HepG2 (cell line): ENCODE measurements around the gene PTPN18. TPM values are rescaled to one million over a fixed set of nuclear protein-coding genes. Genes with fewer than 3 reads are reported as not detected.

Experiments
- FOXC1 ChIP-seq: sonication (generic); formaldehyde crosslinking; IDR thresholded peaks from 2 replicates; pipeline ENCODE4 v1.8.0; 2022; ENCODE audit warnings: mild to moderate bottlenecking, missing genetic modification reagents, borderline replicate concordance
- JUNB ChIP-seq: sonication (generic); formaldehyde crosslinking; IDR thresholded peaks from 2 replicates; pipeline ENCODE4 v1.8.0; 2022; ENCODE audit warnings: missing genetic modification reagents, mild to moderate bottlenecking, borderline replicate concordance
- KLF12 ChIP-seq: sonication (generic); formaldehyde crosslinking; IDR thresholded peaks from 2 replicates; pipeline ENCODE4 v1.4.0; 2020; ENCODE audit warnings: missing genetic modification reagents, borderline replicate concordance
- KLF16 ChIP-seq, 2 experiments: sonication (generic) in 1 of 2; formaldehyde crosslinking in 1 of 2; IDR thresholded peaks; 2 replicates each; pipeline versions ENCODE4 v1.6.1 to v1.8.0; 2016 to 2023; ENCODE audit warnings: missing genetic modification reagents in 2 of 2, missing compliant biosample characterization in 1 of 2
- MED1 ChIP-seq: sonication (generic); formaldehyde crosslinking; IDR thresholded peaks from 2 replicates; pipeline ENCODE4 v1.4.0; 2020; ENCODE audit warnings: missing genetic modification reagents
- SIN3A ChIP-seq: IDR thresholded peaks from 2 replicates; pipeline ENCODE4 v1.6.1; 2011; ENCODE audit warnings: low read depth, mild to moderate bottlenecking, control low read depth, low read length, borderline replicate concordance
- SMAD1 ChIP-seq: sonication (generic); formaldehyde crosslinking; IDR thresholded peaks from 2 replicates; pipeline ENCODE4 v1.4.0; 2020; ENCODE audit warnings: missing genetic modification reagents, low read depth, mild to moderate bottlenecking, borderline replicate concordance
- SMC3 ChIP-seq: IDR thresholded peaks from 2 replicates; pipeline ENCODE4 v1.6.1; 2011; ENCODE audit warnings: low read length, improper control_type of control experiment
- TCF12 ChIP-seq, 2 experiments: fragments of 450-650 bp in 1 of 2; sonication (generic) in 1 of 2; formaldehyde crosslinking in 1 of 2; IDR thresholded peaks; 2 replicates each; pipeline versions ENCODE4 v1.6.1 to v1.8.0; 2017 to 2022; ENCODE audit warnings: antibody characterized with exemption in 1 of 2, mild to moderate bottlenecking in 1 of 2, missing genetic modification reagents in 1 of 2, moderate library complexity in 1 of 2
- YY1 ChIP-seq: IDR thresholded peaks from 2 replicates; pipeline ENCODE4 v1.6.1; 2011; ENCODE audit warnings: low read length, low read depth, moderate library complexity, mild to moderate bottlenecking; ENCODE audit not compliant: insufficient read depth, insufficient replicate concordance
- ZFY ChIP-seq: sonication (generic); formaldehyde crosslinking; IDR thresholded peaks from 2 replicates; pipeline ENCODE4 v1.4.0; 2020; ENCODE audit warnings: missing genetic modification reagents
- ZKSCAN8 ChIP-seq: IDR thresholded peaks from 2 replicates; pipeline ENCODE4 v1.6.1; 2016; ENCODE audit warnings: borderline replicate concordance, missing genetic modification reagents, missing compliant biosample characterization
- ZMYM3 ChIP-seq: sonication (generic); formaldehyde crosslinking; IDR thresholded peaks from 2 replicates; pipeline ENCODE4 v1.5.1; 2020; ENCODE audit warnings: mild to moderate bottlenecking, missing genetic modification reagents
- ZNF136 ChIP-seq: sonication (generic); formaldehyde crosslinking; IDR thresholded peaks from 2 replicates; pipeline ENCODE4 v1.8.1; 2022; ENCODE audit warnings: low read depth, mild to moderate bottlenecking, moderate library complexity, missing genetic modification reagents
- ZNF777 ChIP-seq: sonication (generic); formaldehyde crosslinking; IDR thresholded peaks from 2 replicates; pipeline ENCODE4 v1.4.0; 2020; ENCODE audit warnings: missing genetic modification reagents
- ZNF782 ChIP-seq: sonication (generic); formaldehyde crosslinking; IDR thresholded peaks from 2 replicates; pipeline ENCODE4 v1.4.0; 2020; ENCODE audit warnings: missing genetic modification reagents, mild to moderate bottlenecking, borderline replicate concordance
- polyA plus RNA-seq, 8 experiments: library from polyadenylated mRNA; depleted of rRNA in 3 of 8; stranded (reverse) in 7 of 8; unstranded in 1 of 8; fragments of >200 nt; fragmentation: Illumina TruSeq in 4 of 8; extraction: Trizol in 4 of 8; gene quantifications; 2 replicates each; pipeline versions ENCODE4 v1.2.1 to v1.2.3, GENCODE V29; 2011 to 2016; ENCODE audit warnings: low read depth in 4 of 8, missing spikeins in 1 of 8, mixed read lengths in 1 of 8; ENCODE audit not compliant: insufficient read depth in 1 of 8
- total RNA-seq, 5 experiments: library from RNA; depleted of rRNA; stranded (reverse); fragments of >200 nt; fragmentation: Illumina TruSeq; extraction: Trizol; gene quantifications; 2 replicates each; pipeline ENCODE4 v1.2.3, GENCODE V29; 2016; ENCODE audit warnings: low read depth in 1 of 5
- TF ChIP-seq, protein P1 (sequence below): sonication (generic); formaldehyde crosslinking; IDR thresholded peaks from 2 replicates; pipeline ENCODE4 v1.4.0; 2020; ENCODE audit warnings: low read depth, mild to moderate bottlenecking, missing genetic modification reagents
- TF ChIP-seq, protein P2 (sequence below): sonication (generic); formaldehyde crosslinking; IDR thresholded peaks from 2 replicates; pipeline ENCODE4 v1.4.0; 2020; ENCODE audit warnings: missing genetic modification reagents
- TF ChIP-seq, protein P3 (sequence below): IDR thresholded peaks from 2 replicates; pipeline ENCODE4 v1.6.1; 2016; ENCODE audit warnings: control low read depth
- TF ChIP-seq, protein P4 (sequence below): sonication (generic); formaldehyde crosslinking; IDR thresholded peaks from 2 replicates; pipeline ENCODE4 v1.8.1; 2023; ENCODE audit warnings: mild to moderate bottlenecking, missing genetic modification reagents
- TF ChIP-seq, protein P5 (sequence below): sonication (generic); formaldehyde crosslinking; IDR thresholded peaks from 2 replicates; pipeline ENCODE4 v1.4.0; 2020; ENCODE audit warnings: mild to moderate bottlenecking, missing genetic modification reagents

The PTPN18 gene
- total and polyA plus RNA-seq, 2 of the 13 experiments (the other 11 are each of a cell fraction or from before 2014, with no cell fraction given) = 14.8 to 39.6 TPM

DNA sequence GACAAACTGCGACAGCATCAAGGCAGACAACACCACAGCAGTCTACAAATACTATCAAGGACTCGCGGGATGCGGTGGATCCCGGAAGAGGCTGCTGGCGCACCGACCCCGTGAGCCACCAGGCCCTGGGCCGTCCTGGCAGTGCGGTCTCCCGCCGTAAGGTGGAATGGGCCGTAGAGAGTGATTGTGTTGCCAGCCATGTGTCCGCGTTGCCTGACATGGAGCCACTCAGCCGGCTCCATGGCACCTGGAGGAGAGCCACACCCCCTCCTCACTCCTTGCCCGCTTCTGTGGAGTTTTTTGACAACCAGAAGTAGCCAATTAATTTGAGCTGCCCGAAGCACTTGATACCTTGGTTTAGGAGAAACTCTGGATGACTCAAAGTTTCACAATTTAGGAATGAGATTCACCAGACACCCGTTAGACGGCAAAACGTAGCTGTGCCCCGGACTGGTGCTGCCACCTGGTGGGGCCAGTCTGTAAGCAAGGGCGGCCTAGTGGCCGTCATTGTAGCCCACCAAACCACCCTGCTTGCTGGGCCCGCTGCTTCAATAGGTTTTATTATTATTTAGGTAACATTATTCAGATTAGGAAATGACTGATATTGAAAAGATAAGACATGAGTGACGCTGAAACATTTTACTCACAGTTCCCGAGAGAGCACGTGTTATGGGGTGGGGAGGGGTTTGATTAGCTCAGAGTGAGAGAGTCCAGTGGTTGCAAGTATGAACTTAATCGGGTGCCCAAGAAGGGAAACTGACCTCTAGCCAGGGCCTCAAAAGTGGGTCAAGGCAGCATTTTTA, 23.4 kb upstream of the PTPN18 start (continued):
- TF ChIP-seq, protein P1, sequence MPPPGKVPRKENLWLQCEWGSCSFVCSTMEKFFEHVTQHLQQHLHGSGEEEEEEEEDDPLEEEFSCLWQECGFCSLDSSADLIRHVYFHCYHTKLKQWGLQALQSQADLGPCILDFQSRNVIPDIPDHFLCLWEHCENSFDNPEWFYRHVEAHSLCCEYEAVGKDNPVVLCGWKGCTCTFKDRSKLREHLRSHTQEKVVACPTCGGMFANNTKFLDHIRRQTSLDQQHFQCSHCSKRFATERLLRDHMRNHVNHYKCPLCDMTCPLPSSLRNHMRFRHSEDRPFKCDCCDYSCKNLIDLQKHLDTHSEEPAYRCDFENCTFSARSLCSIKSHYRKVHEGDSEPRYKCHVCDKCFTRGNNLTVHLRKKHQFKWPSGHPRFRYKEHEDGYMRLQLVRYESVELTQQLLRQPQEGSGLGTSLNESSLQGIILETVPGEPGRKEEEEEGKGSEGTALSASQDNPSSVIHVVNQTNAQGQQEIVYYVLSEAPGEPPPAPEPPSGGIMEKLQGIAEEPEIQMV (CRISPR knock-in tag) = peak; percentile 67; the same call in 1 of the 2 replicates
- 0 out of 2 replicates have a peak, but pooled peaks have one; percentile 28 for TF ChIP-seq SMAD1 (CRISPR knock-in tag)
- TF ChIP-seq, protein P2, sequence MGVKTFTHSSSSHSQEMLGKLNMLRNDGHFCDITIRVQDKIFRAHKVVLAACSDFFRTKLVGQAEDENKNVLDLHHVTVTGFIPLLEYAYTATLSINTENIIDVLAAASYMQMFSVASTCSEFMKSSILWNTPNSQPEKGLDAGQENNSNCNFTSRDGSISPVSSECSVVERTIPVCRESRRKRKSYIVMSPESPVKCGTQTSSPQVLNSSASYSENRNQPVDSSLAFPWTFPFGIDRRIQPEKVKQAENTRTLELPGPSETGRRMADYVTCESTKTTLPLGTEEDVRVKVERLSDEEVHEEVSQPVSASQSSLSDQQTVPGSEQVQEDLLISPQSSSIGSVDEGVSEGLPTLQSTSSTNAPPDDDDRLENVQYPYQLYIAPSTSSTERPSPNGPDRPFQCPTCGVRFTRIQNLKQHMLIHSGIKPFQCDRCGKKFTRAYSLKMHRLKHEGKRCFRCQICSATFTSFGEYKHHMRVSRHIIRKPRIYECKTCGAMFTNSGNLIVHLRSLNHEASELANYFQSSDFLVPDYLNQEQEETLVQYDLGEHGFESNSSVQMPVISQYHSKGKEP (CRISPR knock-in tag) = peak; percentile 43; the same call in 1 of the 2 replicates
- TF ChIP-seq, protein P3, sequence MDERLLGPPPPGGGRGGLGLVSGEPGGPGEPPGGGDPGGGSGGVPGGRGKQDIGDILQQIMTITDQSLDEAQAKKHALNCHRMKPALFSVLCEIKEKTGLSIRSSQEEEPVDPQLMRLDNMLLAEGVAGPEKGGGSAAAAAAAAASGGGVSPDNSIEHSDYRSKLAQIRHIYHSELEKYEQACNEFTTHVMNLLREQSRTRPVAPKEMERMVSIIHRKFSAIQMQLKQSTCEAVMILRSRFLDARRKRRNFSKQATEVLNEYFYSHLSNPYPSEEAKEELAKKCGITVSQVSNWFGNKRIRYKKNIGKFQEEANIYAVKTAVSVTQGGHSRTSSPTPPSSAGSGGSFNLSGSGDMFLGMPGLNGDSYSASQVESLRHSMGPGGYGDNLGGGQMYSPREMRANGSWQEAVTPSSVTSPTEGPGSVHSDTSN = no peak
- TF ChIP-seq ZFY (CRISPR knock-in tag) = peak; percentile 71
- TF ChIP-seq ZNF777 (CRISPR knock-in tag) = peak; percentile 100
- TF ChIP-seq KLF16 (CRISPR knock-in tag; IDR thresholded peaks at IDR 0.05) = 0 out of 4 replicates have a peak, but pooled peaks of 1 of the 2 experiments have one; percentile 60
- TF ChIP-seq TCF12 (IDR thresholded peaks at IDR 0.05) = no peak
- TF ChIP-seq TCF12 (CRISPR knock-in tag; IDR thresholded peaks at IDR 0.05) = no peak
- TF ChIP-seq ZKSCAN8 (CRISPR knock-in tag) = peak; percentile 73; the same call in 1 of the 2 replicates
- 0 out of 2 replicates have a peak, but pooled peaks have one; percentile 14 for TF ChIP-seq ZNF136 (CRISPR knock-in tag)
- TF ChIP-seq KLF12 = peak; percentile 51; the same call in 1 of the 2 replicates
- peak; percentile 85 for TF ChIP-seq SMC3
- TF ChIP-seq, protein P4, sequence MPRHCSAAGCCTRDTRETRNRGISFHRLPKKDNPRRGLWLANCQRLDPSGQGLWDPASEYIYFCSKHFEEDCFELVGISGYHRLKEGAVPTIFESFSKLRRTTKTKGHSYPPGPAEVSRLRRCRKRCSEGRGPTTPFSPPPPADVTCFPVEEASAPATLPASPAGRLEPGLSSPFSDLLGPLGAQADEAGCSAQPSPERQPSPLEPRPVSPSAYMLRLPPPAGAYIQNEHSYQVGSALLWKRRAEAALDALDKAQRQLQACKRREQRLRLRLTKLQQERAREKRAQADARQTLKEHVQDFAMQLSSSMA = no peak
- TF ChIP-seq FOXC1 (CRISPR knock-in tag) = no peak
- no peak for TF ChIP-seq JUNB (CRISPR knock-in tag)
- TF ChIP-seq, protein P5, sequence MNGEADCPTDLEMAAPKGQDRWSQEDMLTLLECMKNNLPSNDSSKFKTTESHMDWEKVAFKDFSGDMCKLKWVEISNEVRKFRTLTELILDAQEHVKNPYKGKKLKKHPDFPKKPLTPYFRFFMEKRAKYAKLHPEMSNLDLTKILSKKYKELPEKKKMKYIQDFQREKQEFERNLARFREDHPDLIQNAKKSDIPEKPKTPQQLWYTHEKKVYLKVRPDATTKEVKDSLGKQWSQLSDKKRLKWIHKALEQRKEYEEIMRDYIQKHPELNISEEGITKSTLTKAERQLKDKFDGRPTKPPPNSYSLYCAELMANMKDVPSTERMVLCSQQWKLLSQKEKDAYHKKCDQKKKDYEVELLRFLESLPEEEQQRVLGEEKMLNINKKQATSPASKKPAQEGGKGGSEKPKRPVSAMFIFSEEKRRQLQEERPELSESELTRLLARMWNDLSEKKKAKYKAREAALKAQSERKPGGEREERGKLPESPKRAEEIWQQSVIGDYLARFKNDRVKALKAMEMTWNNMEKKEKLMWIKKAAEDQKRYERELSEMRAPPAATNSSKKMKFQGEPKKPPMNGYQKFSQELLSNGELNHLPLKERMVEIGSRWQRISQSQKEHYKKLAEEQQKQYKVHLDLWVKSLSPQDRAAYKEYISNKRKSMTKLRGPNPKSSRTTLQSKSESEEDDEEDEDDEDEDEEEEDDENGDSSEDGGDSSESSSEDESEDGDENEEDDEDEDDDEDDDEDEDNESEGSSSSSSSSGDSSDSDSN (CRISPR knock-in tag) = peak; percentile 37; the same call in 1 of the 2 replicates
- peak; percentile 55; the same call in 1 of the 2 replicates for TF ChIP-seq ZNF782 (CRISPR knock-in tag)
- no peak for TF ChIP-seq SIN3A
- peak; percentile 60 for TF ChIP-seq YY1
- TF ChIP-seq ZMYM3 = no peak
- TF ChIP-seq MED1 = peak; percentile 51; the same call in 1 of the 2 replicates
